ENCODE data around the gene KRTAP4-9.
"Not testable (repeated sequence)": the region's sequence is repeated elsewhere in the genome, so short reads cannot be mapped to it uniquely, and the experiment has no call there.

Gene KRTAP4-9

DNA sequence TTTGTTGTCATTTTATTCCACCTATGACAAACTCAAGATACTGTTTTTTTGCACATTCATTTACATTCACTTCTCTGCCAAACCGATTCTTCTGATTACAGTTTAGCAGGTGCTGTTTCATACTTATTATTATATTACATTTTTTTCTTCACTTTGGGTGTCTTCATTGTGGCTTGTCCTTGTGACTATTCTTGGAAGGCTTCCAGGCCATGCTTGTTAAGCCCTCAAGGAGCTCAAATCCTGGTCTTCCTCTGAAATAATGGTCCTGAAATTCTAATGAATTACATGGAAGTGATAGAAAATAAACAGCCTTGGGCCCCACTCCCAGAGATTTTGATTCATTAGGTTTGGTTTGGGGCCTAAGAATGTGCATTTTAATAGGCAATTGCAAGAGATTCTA is 40.9 kb upstream of the KRTAP4-9 start:
- no peak overlapping the region for H3K4me3 ChIP-seq (ENCODE audit: control insufficient read depth, low read depth, low read length)
- no peak for DNase-seq (ENCODE audit: low read depth)
- TF ChIP-seq, protein P1, sequence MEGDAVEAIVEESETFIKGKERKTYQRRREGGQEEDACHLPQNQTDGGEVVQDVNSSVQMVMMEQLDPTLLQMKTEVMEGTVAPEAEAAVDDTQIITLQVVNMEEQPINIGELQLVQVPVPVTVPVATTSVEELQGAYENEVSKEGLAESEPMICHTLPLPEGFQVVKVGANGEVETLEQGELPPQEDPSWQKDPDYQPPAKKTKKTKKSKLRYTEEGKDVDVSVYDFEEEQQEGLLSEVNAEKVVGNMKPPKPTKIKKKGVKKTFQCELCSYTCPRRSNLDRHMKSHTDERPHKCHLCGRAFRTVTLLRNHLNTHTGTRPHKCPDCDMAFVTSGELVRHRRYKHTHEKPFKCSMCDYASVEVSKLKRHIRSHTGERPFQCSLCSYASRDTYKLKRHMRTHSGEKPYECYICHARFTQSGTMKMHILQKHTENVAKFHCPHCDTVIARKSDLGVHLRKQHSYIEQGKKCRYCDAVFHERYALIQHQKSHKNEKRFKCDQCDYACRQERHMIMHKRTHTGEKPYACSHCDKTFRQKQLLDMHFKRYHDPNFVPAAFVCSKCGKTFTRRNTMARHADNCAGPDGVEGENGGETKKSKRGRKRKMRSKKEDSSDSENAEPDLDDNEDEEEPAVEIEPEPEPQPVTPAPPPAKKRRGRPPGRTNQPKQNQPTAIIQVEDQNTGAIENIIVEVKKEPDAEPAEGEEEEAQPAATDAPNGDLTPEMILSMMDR (IDR thresholded peaks at IDR 0.05; ENCODE audit: control insufficient read depth, insufficient read depth, low read depth, low read length, missing control alignments), result no peak

DNA sequence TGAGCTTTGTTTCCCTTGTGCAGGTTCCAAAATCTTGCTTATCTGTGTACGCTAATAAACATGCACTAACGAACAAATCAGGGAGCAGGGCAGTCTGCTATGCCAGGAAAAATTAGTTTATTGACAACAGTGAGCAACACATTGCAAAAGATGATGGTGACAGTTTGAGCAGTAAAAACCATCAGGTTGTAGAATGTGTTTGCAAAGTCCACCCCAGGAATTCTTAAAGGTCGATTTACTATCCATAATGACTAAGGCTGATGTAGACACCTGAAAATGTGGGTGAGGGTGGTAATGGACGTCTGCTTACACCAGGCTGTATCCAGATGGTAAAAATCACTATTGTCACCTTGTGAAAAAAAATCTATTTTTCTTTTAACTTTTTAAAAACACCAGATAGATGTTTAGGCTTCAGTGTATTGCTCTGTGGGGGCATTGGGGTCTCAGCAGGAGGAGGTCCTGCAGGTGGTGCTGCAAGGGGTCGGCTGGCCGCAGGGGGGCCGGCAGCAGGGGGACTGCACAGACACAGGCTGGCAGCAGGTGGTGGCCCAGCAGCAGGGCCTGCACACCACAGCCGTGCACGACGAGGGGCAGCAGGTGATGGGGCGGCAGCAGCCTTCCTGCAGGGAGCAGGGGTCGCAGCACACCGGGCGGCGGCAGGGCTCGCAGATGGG is 40.0 kb upstream of the KRTAP4-9 start:
- H3K4me3 ChIP-seq (ENCODE audit: control insufficient read depth, low read depth, low read length); DNase-seq (ENCODE audit: low read depth): not testable (repeated sequence)

DNA sequence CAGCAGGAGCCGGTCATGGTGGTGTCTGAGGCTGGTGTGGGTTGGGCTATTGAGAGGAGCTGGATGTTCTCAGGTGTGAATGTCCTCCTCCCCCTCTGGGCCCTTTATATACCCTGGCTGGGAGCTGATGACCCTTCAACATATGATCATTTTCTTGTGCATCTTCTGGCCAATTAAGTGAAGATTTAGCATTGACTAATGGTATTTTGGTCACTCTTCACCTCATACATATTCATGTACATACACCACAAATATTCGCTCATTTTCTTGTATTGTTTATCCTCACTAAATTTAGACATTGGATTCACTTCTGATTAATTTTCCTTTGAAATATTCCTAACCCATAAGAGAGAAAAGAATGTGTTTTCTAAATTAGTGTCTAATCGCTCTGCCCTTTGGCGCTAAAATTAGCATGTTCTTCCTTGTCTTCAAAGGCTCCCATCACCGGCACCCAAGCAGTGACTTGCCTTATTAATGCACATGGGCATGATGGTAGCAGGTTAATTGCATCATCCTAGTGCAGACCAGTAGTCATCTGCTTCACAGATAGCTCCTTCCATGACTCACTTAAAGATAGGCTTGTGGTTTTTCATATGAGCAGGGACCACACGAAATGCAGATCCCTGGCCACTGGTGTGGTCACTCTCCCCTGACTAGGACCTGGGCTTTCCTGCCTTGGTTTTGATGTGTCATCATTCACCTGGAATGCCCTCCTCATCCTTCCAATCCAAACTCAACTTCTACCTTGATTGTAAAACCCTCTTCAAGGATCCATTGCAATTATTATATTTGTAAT is 39.2 kb upstream of the KRTAP4-9 start, which contains the start of gene KRTAP2-4:
Gene KRTAP2-4, minus strand, starts transcription at position 51 of the 796 bp plus-strand sequence. Its CDS starts 34 bp downstream, at position 17.
- TF ChIP-seq, protein P1 (IDR thresholded peaks at IDR 0.05; ENCODE audit: control insufficient read depth, insufficient read depth, low read depth, low read length, missing control alignments), result no peak
- peak; percentile 94 for DNase-seq (ENCODE audit: low read depth)
- no peak within 1 kb of the TSS for H3K4me3 ChIP-seq (ENCODE audit: control insufficient read depth, low read depth, low read length)

DNA sequence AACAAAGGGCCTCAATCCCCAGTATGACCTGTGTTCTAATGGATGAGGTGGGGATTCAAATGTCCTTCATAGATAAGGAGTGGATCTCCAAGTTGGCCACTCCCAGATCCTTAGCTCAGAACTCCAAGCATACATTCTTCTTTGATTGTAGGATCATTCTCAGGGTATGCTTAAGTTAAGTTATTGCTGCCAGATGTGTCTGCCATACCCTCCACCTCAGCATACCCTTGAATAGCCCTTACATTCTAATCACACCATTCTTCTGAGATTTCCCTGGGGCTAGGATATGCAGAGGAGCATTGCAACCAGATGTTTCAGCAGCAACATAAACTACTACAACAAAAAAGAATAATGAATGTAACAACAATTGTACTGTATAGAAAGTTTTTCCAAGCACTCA is 37.9 kb upstream of the KRTAP4-9 start:
- DNase-seq (ENCODE audit: low read depth), result peak; percentile 61
- TF ChIP-seq, protein P1 (IDR thresholded peaks at IDR 0.05; ENCODE audit: control insufficient read depth, insufficient read depth, low read depth, low read length, missing control alignments), result no peak
- no peak overlapping the region for H3K4me3 ChIP-seq (ENCODE audit: control insufficient read depth, low read depth, low read length)

DNA sequence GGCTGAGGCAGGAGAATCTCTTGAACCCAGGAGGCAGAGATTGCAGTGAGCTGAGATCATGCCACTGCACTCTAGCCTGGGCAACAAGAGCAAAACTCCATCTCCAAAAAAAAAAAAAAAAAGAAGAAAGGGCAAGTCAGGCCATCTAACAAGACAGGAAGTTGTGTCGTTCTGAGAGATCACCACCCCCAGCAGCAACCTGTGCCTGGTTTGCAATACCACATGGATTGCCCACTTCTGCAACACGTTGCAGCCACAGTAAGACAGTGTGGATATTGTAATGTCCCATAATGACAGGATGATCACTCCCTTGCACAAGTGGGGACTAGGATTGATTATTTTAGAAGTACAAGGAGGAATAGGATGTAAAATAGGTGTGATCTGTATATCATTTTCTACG is 36.2 kb upstream of the KRTAP4-9 start:
- no peak for DNase-seq (ENCODE audit: low read depth)
- H3K4me3 ChIP-seq (ENCODE audit: control insufficient read depth, low read depth, low read length), result no peak overlapping the region
- TF ChIP-seq, protein P1 (IDR thresholded peaks at IDR 0.05; ENCODE audit: control insufficient read depth, insufficient read depth, low read depth, low read length, missing control alignments), result no peak

DNA sequence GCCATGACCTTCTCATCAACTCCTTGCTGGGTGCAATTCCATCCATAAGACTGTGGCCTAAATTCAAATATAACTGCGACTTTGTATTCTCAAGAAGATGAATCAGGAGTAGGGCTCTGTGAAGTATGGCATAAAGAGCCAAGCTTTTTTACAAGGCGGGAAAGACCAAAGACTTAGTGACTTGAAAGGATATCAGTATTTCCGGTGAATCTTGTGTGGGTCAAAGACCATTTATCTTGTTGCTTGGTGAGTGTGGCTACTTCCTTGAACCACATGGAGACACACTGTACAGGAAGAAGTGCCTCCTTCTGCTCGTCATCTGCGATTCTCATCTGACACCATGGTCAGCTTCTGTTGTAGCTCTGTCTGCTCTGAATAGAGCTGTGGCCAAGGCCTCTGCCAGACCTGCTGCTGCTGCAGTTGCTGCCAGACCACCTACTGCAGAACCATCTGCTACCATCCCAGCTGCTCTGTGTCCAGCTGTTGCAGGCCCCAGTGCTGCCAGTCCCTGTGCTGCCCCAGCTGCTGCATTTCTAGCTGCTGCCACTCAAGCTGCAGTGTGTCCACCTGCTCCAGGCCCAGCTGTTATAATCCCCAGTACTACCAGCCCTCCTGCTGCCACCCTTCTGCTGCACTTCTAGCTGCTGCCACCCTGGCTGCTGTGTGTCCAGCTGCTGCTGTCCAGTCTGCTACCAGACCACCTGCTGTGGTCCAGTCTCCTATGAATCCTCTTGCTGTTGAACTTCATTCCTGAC is 33.4 kb upstream of the KRTAP4-9 start:
- TF ChIP-seq, protein P1 (IDR thresholded peaks at IDR 0.05; ENCODE audit: control insufficient read depth, insufficient read depth, low read depth, low read length, missing control alignments), result no peak
- no peak overlapping the region for H3K4me3 ChIP-seq (ENCODE audit: control insufficient read depth, low read depth, low read length)

More for the DNA sequence above, 33.4 kb upstream of the KRTAP4-9 start:
- no peak for DNase-seq (ENCODE audit: low read depth)
